HepG2 (cell line): Measurements from ENCODE around the gene SERTAD2. TPM values are rescaled to one million over a fixed set of nuclear protein-coding genes. Genes with fewer than 3 reads are reported as not detected.

Experiments
- ATAC-seq: fragments of 200-7000 bp; cut with Tn5 transposase; 3 replicates; pipeline ENCODE4 v1.9.1; 2020; ENCODE audit warnings: mild to moderate bottlenecking, moderate library complexity
- BruUV-seq: library from RNA; stranded (reverse); fragments of 400-500 nt; replicated peaks from 2 replicates; lab custom pipeline; 2021; lab: Mats Ljungman, UMichigan
- CTCF ChIA-PET: fragments of 300-600 bp; formaldehyde crosslinking; extraction: SDS; loops from one replicate; lab custom pipeline; 2021; ENCODE audit warnings: low total read pairs, inconsistent platforms, low intra/inter-chr PET ratio; lab: Yijun Ruan, JAX
- POLR2A ChIA-PET: fragments of 350-600 bp; sonication (Branson Sonifier 250); formaldehyde crosslinking; loops from one replicate; lab custom pipeline; 2020; ENCODE audit warnings: antibody characterized with exemption, inconsistent platforms; lab: Yijun Ruan, JAX
- DNase-seq: peaks from one replicate; pipeline ENCODE4 v3.0.0-alpha.2; 2015; ENCODE audit warnings: low spot score
- FAIRE-seq: peaks from 3 replicates; lab custom pipeline; 2011; peaks lifted over from hg19 to GRCh38; lab: Jason Lieb, UNC
- H2AFZ ChIP-seq: one replicate; pipeline ENCODE4 v1.6.1; 2011; ENCODE audit warnings: low read length, inconsistent platforms
- H3K27ac ChIP-seq: fragments of 300-600 bp; 3 replicates; pipeline ENCODE4 v1.8.0; 2011; ENCODE audit warnings: mixed run types, mild to moderate bottlenecking, mixed read lengths, low read length, inconsistent platforms; ENCODE audit not compliant: insufficient read depth; ENCODE audit errors: extremely low read length
- H3K27me3 ChIP-seq, 2 experiments: fragments of 200-600 bp in 1 of 2; 2 replicates in 1 of 2; 3 replicates in 1 of 2; pipeline versions ENCODE4 v1.6.0 to v1.8.0; 2011; ENCODE audit warnings: low read length in 2 of 2, mild to moderate bottlenecking in 2 of 2, moderate library complexity in 2 of 2, inconsistent platforms in 1 of 2; ENCODE audit not compliant: insufficient read depth in 2 of 2, control insufficient read depth in 1 of 2
- H3K36me3 ChIP-seq, 2 experiments: fragments of 200-600 bp in 1 of 2; replicated peaks in 1 of 2; 2 replicates in 1 of 2; 3 replicates in 1 of 2; pipeline versions ENCODE4 v1.5.1 to v1.8.0; 2011; ENCODE audit warnings: low read length in 2 of 2, inconsistent platforms in 1 of 2; ENCODE audit not compliant: insufficient read depth in 2 of 2, control insufficient read depth in 1 of 2
- H3K4me1 ChIP-seq: 2 replicates; pipeline ENCODE4 v1.5.1; 2012; ENCODE audit warnings: low read length, inconsistent platforms; ENCODE audit not compliant: insufficient read depth
- H3K4me2 ChIP-seq: 2 replicates; pipeline ENCODE4 v1.6.0; 2011; ENCODE audit warnings: low read depth, low read length, inconsistent platforms
- H3K4me3 ChIP-seq, 3 experiments: fragments of 200-600 bp in 1 of 3; sonication (generic), shearing (Covaris generic) in 1 of 3; replicated peaks in 1 of 3; 2 replicates each; pipeline ENCODE4 v1.5.1; 2011 to 2016; ENCODE audit warnings: low read length in 3 of 3, inconsistent platforms in 2 of 3, low read depth in 2 of 3, mild to moderate bottlenecking in 2 of 3, control low read depth in 1 of 3, mixed read lengths in 1 of 3; ENCODE audit not compliant: insufficient read depth in 1 of 3
- H3K79me2 ChIP-seq: one replicate; pipeline ENCODE4 v1.6.1; 2011; ENCODE audit warnings: low read length, inconsistent platforms; ENCODE audit not compliant: insufficient read depth
- H3K9ac ChIP-seq: 2 replicates; pipeline ENCODE4 v1.6.0; 2011; ENCODE audit warnings: mild to moderate bottlenecking, low read depth, low read length, inconsistent platforms; ENCODE audit not compliant: insufficient read depth
- H3K9me3 ChIP-seq: 2 replicates; pipeline ENCODE4 v1.5.1; 2012; ENCODE audit warnings: mild to moderate bottlenecking, low read length
- H4K20me1 ChIP-seq: 2 replicates; pipeline ENCODE4 v1.6.0; 2011; ENCODE audit warnings: inconsistent platforms, mild to moderate bottlenecking, low read length, moderate library complexity; ENCODE audit not compliant: insufficient read depth
- DPF2 ChIP-seq: sonication (generic); formaldehyde crosslinking; IDR thresholded peaks from 2 replicates; pipeline ENCODE4 v1.4.0; 2020; ENCODE audit warnings: mild to moderate bottlenecking, low read depth, missing genetic modification reagents, borderline replicate concordance
- EED ChIP-seq: sonication (generic); formaldehyde crosslinking; IDR thresholded peaks from 2 replicates; pipeline ENCODE4 v1.5.0; 2020; ENCODE audit warnings: mild to moderate bottlenecking, missing genetic modification reagents
- FOXA3 ChIP-seq: IDR thresholded peaks from 2 replicates; pipeline ENCODE4 v1.6.1; 2016; ENCODE audit warnings: missing genetic modification reagents, missing compliant biosample characterization
- HNF4G ChIP-seq, 2 experiments: sonication (generic) in 1 of 2; formaldehyde crosslinking in 1 of 2; IDR thresholded peaks; 2 replicates each; pipeline versions ENCODE4 v1.4.0 to v1.6.1; 2011 to 2020; ENCODE audit warnings: borderline replicate concordance in 2 of 2, low read depth in 2 of 2, mild to moderate bottlenecking in 2 of 2, low read length in 1 of 2, missing genetic modification reagents in 1 of 2, moderate library complexity in 1 of 2
- ISX ChIP-seq: sonication (generic); formaldehyde crosslinking; conservative IDR thresholded peaks from 2 replicates; pipeline ENCODE4 v1.5.0; 2020; ENCODE audit warnings: missing genetic modification reagents
- MED1 ChIP-seq: sonication (generic); formaldehyde crosslinking; IDR thresholded peaks from 2 replicates; pipeline ENCODE4 v1.4.0; 2020; ENCODE audit warnings: missing genetic modification reagents
- MEF2D ChIP-seq: sonication (generic); formaldehyde crosslinking; IDR thresholded peaks from 2 replicates; pipeline ENCODE4 v1.5.1; 2020; ENCODE audit warnings: mild to moderate bottlenecking, missing genetic modification reagents
- NFIC ChIP-seq: IDR thresholded peaks from 2 replicates; pipeline ENCODE4 v1.6.1; 2012; ENCODE audit warnings: mild to moderate bottlenecking, low read length, inconsistent platforms
- NR2F2 ChIP-seq: IDR thresholded peaks from 2 replicates; pipeline ENCODE4 v1.6.1; 2012; ENCODE audit warnings: low read depth, inconsistent platforms, borderline replicate concordance
- PHF5A ChIP-seq: IDR thresholded peaks from one replicate; pipeline ENCODE4 v1.6.1; 2018; ENCODE audit warnings: low read depth, missing genetic modification reagents; ENCODE audit not compliant: unreplicated experiment
- PPARG ChIP-seq: conservative IDR thresholded peaks from 2 replicates; pipeline ENCODE4 v1.6.1; 2016; ENCODE audit warnings: missing biosample characterization, missing genetic modification reagents
- SIX1 ChIP-seq: sonication (generic); formaldehyde crosslinking; IDR thresholded peaks from 2 replicates; pipeline ENCODE4 v1.4.0; 2020; ENCODE audit warnings: missing genetic modification reagents, borderline replicate concordance
- TARDBP ChIP-seq: sonication (generic); formaldehyde crosslinking; IDR thresholded peaks from 2 replicates; pipeline ENCODE4 v1.8.0; 2022; ENCODE audit warnings: mild to moderate bottlenecking, missing genetic modification reagents
- TCF7 ChIP-seq: sonication (generic); IDR thresholded peaks from 2 replicates; pipeline ENCODE4 v1.6.1; 2016; ENCODE audit warnings: antibody characterized with exemption, low read depth
- TEAD3 ChIP-seq: optimal IDR thresholded peaks from 2 replicates; pipeline ENCODE3; 2016; ENCODE audit warnings: borderline replicate concordance
- TFAP4 ChIP-seq: sonication (generic); IDR thresholded peaks from 2 replicates; pipeline ENCODE4 v1.6.1; 2016; ENCODE audit warnings: low read depth, borderline replicate concordance
- XRCC5 ChIP-seq: fragments of 200-400 bp; formaldehyde crosslinking; optimal IDR thresholded peaks from 2 replicates; pipeline ENCODE3; 2017; ENCODE audit warnings: mild to moderate bottlenecking, low read length
- ZNF331 ChIP-seq: sonication (generic); formaldehyde crosslinking; IDR thresholded peaks from 2 replicates; pipeline ENCODE4 v1.4.0; 2020; ENCODE audit warnings: missing genetic modification reagents
- ZNF629 ChIP-seq: sonication (generic); formaldehyde crosslinking; conservative IDR thresholded peaks from 2 replicates; pipeline ENCODE4 v1.5.0; 2020; ENCODE audit warnings: missing genetic modification reagents
- ZSCAN22 ChIP-seq: sonication (generic); formaldehyde crosslinking; IDR thresholded peaks from 2 replicates; pipeline ENCODE4 v1.4.0; 2020; ENCODE audit warnings: mild to moderate bottlenecking, missing genetic modification reagents
- WGBS: methylation state at CpG from one replicate; pipeline ENCODE4 v1.1.6; 2017; ENCODE audit warnings: low lambda C conversion rate; 5-methylcytosine and 5-hydroxymethylcytosine counted together
- in situ Hi-C: cut with HindIII; loops from 2 replicates; pipeline ENCODE4 v1.10.0; 2017; ENCODE audit warnings: low pct_unique_long_range_greater_than_20kb; ENCODE audit not compliant: extremely low pct_ligation_motif_present
- intact Hi-C: fragments of 100-400 bp; cut with micrococcal nuclease; formaldehyde crosslinking; loops from one replicate; pipeline ENCODE4 v1.10.0; 2022; ENCODE audit not compliant: unreplicated experiment
- polyA plus RNA-seq, 8 experiments: library from polyadenylated mRNA; depleted of rRNA in 3 of 8; stranded (reverse) in 7 of 8; unstranded in 1 of 8; fragments of >200 nt; fragmentation: Illumina TruSeq in 4 of 8; extraction: Trizol in 4 of 8; gene quantifications; 2 replicates each; pipeline versions ENCODE4 v1.2.1 to v1.2.3, GENCODE V29; 2011 to 2016; ENCODE audit warnings: low read depth in 4 of 8, missing spikeins in 1 of 8, mixed read lengths in 1 of 8; ENCODE audit not compliant: insufficient read depth in 1 of 8
- total RNA-seq, 5 experiments: library from RNA; depleted of rRNA; stranded (reverse); fragments of >200 nt; fragmentation: Illumina TruSeq; extraction: Trizol; gene quantifications; 2 replicates each; pipeline ENCODE4 v1.2.3, GENCODE V29; 2016; ENCODE audit warnings: low read depth in 1 of 5
- TF ChIP-seq, protein P1 (sequence below): IDR thresholded peaks from 2 replicates; pipeline ENCODE4 v1.6.1; 2016; ENCODE audit warnings: mild to moderate bottlenecking
- TF ChIP-seq, protein P2 (sequence below): sonication (generic); formaldehyde crosslinking; conservative IDR thresholded peaks from 2 replicates; pipeline ENCODE4 v1.8.0; 2022; ENCODE audit warnings: missing genetic modification reagents

Gene SERTAD2
- total and polyA plus RNA-seq, 2 of the 13 experiments (the other 11 are each of a cell fraction or from before 2014, with no cell fraction given), result 6.7 to 22.6 TPM

DNA sequence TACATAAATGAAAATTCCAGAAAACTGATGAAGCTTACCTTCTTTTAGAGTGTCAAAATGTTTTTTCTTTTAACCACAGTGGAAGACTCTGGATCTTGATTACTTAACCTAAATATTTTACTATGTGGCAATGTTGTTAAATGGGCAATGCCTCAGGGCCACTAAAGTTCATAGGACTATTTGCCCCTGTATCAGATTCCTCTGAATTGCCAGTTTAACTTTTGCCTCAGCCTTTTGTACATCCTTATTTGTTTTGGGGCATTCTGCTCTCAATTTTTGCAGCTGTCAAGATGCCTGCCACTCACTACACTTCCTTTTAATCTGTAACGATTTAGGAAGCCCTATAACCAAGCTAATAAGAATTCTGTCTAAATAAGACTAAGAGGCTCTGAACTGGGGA is 31.7 kb upstream of the SERTAD2 start:
- ATAC-seq (peak; percentile 93), FAIRE-seq (peak; percentile 23), DNase-seq (peak; percentile 88)
- ChIA-PET CTCF (no interaction called here), POLR2A (interaction anchor here (0.6 to 4.2 kb wide), 7 partner anchors 9 to 173 kb away, joined by 3 to 50 read pairs (median 4); partner anchors contain the start of gene SERTAD2)
- WGBS, result 0% methylated on average over 1 of the region's 1 CpG
- no peak overlapping the region; a peak in 1 of 6 replicates for H3K4me3 ChIP-seq
- no peaks in the 10 kb centered on the region for H3K27me3 ChIP-seq
- H3K9me3 ChIP-seq, result peaks cover 9% of the 10 kb centered on the region
- intact Hi-C loops, result loop anchor here (5.0 kb wide), 2 partner anchors 33 to 47 kb away; partner anchors contain the start of gene SERTAD2
- H2AFZ ChIP-seq, result no peak overlapping the region
- H3K79me2 ChIP-seq, result no peaks in the 10 kb centered on the region
- H4K20me1 ChIP-seq, result no peaks in the 10 kb centered on the region
- peak overlapping the region; percentile 28 for H3K27ac ChIP-seq
- no peaks in the 10 kb centered on the region; a peak in 1 of 5 replicates for H3K36me3 ChIP-seq
- in situ Hi-C loops, result no loop called here
- peak overlapping the region; percentile 41 for H3K4me2 ChIP-seq
- BruUV-seq, result no TSS peak
- H3K4me1 ChIP-seq, result peaks cover 48% of the 10 kb centered on the region
- no peak overlapping the region for H3K9ac ChIP-seq
- TF ChIP-seq, protein P1, sequence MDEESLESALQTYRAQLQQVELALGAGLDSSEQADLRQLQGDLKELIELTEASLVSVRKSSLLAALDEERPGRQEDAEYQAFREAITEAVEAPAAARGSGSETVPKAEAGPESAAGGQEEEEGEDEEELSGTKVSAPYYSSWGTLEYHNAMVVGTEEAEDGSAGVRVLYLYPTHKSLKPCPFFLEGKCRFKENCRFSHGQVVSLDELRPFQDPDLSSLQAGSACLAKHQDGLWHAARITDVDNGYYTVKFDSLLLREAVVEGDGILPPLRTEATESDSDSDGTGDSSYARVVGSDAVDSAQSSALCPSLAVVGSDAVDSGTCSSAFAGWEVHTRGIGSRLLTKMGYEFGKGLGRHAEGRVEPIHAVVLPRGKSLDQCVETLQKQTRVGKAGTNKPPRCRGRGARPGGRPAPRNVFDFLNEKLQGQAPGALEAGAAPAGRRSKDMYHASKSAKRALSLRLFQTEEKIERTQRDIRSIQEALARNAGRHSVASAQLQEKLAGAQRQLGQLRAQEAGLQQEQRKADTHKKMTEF (CRISPR knock-in tag), result peak; percentile 65; the same call in 1 of the 2 replicates
- TF ChIP-seq TFAP4 (peak; percentile 60; the same call in 1 of the 2 replicates), DPF2 (CRISPR knock-in tag) (0 out of 2 replicates have a peak, but pooled peaks have one; percentile 36), NFIC (peak; percentile 48; the same call in 1 of the 2 replicates), TCF7 (peak; percentile 46; the same call in 1 of the 2 replicates), SIX1 (CRISPR knock-in tag) (peak; percentile 91), ISX (no peak), ZNF331 (peak; percentile 26; the same call in 1 of the 2 replicates), MED1 (CRISPR knock-in tag) (peak; percentile 65), ZSCAN22 (CRISPR knock-in tag) (no peak), PPARG (CRISPR knock-in tag) (peak; percentile 42; the same call in 1 of the 2 replicates), HNF4G (IDR thresholded peaks at IDR 0.05; ENCODE audit: borderline replicate concordance, low read depth, low read length) (peak; percentile 82; the same call in 1 of the 2 replicates), HNF4G (CRISPR knock-in tag; IDR thresholded peaks at IDR 0.05; ENCODE audit: borderline replicate concordance, low read depth) (no peak), MEF2D (CRISPR knock-in tag) (0 out of 2 replicates have a peak, but pooled peaks have one; percentile 36), EED (CRISPR knock-in tag) (no peak), ZNF629 (CRISPR knock-in tag) (peak; percentile 14; the same call in 1 of the 2 replicates), XRCC5 (no peak), FOXA3 (CRISPR knock-in tag) (peak; percentile 81), PHF5A (no peak), TARDBP (CRISPR knock-in tag) (peak; percentile 20; the same call in 1 of the 2 replicates), TEAD3 (peak; percentile 89), NR2F2 (no peak)
- TF ChIP-seq, protein P2, sequence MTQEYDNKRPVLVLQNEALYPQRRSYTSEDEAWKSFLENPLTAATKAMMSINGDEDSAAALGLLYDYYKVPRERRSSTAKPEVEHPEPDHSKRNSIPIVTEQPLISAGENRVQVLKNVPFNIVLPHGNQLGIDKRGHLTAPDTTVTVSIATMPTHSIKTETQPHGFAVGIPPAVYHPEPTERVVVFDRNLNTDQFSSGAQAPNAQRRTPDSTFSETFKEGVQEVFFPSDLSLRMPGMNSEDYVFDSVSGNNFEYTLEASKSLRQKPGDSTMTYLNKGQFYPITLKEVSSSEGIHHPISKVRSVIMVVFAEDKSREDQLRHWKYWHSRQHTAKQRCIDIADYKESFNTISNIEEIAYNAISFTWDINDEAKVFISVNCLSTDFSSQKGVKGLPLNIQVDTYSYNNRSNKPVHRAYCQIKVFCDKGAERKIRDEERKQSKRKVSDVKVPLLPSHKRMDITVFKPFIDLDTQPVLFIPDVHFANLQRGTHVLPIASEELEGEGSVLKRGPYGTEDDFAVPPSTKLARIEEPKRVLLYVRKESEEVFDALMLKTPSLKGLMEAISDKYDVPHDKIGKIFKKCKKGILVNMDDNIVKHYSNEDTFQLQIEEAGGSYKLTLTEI (CRISPR knock-in tag), result no peak
